Epithelial cell of esophagus (primary cell): ENCODE data around the gene BCL2L13.

Experiments used
- DNase-seq: peaks from one replicate; pipeline ENCODE4 v3.0.0; 2010; ENCODE audit warnings: low read depth
- H3K4me3 ChIP-seq: 2 replicates; pipeline ENCODE4 v1.5.1; 2011; ENCODE audit warnings: mild to moderate bottlenecking, low read length, control low read depth
- CTCF ChIP-seq: IDR thresholded peaks from 2 replicates; pipeline ENCODE4 v1.5.1; 2011; ENCODE audit warnings: low read depth, mild to moderate bottlenecking, low read length, control low read depth, inconsistent platforms; ENCODE audit not compliant: insufficient read depth; ENCODE audit errors: missing control alignments

Gene BCL2L13

GRCh38 chr22:17726006-17726927 is 87.7 kb downstream of the BCL2L13 start:
- no peak overlapping the region for H3K4me3 ChIP-seq
- no peak for TF ChIP-seq CTCF
- no peak for DNase-seq

GRCh38 chr22:17726928-17727897 is 88.7 kb downstream of the BCL2L13 start:
- TF ChIP-seq CTCF: no peak
- no peak overlapping the region for H3K4me3 ChIP-seq
- DNase-seq: no peak

GRCh38 chr22:17728786-17729185 is 90.2 kb downstream of the BCL2L13 start:
- no peak for TF ChIP-seq CTCF
- no peak for DNase-seq
- no peak overlapping the region for H3K4me3 ChIP-seq

- no peak overlapping the region for H3K4me3 ChIP-seq
- no peak for DNase-seq
- TF ChIP-seq CTCF: no peak
These were observed 91.0 kb downstream of the BCL2L13 start for GRCh38 chr22:17729561-17729960.

- no peak for DNase-seq
- no peak for TF ChIP-seq CTCF
- no peak overlapping the region for H3K4me3 ChIP-seq
These were observed 93.8 kb downstream of the BCL2L13 start for GRCh38 chr22:17732251-17732854.

- TF ChIP-seq CTCF: no peak
- H3K4me3 ChIP-seq: no peak overlapping the region
- DNase-seq: no peak
These were observed 94.9 kb downstream of the BCL2L13 start for GRCh38 chr22:17733466-17733865.
